ENCODE results near the gene CDK14. TPM values are rescaled to one million over a fixed set of nuclear protein-coding genes. Genes with fewer than 3 reads are reported as not detected.
"Not testable (repeated sequence)": the region's sequence is repeated elsewhere in the genome, so short reads cannot be mapped to it uniquely, and the experiment has no call there.

CDK14 gene
- total RNA-seq, 2 donors from 2014 or later = 1.9 to 4.9 TPM

GRCh38 chr7:90755041-90755440 is 158.9 kb downstream of the CDK14 start:
- intact Hi-C loops (cut with DNase I) = no loop called here
- no peaks in the 10 kb centered on the region for H3K4me1 ChIP-seq
- no peaks in the 10 kb centered on the region for H3K36me3 ChIP-seq
- H3K27me3 ChIP-seq = no peaks in the 10 kb centered on the region
- H3K9me3 ChIP-seq = no peaks in the 10 kb centered on the region
- no peak overlapping the region for H3K9ac ChIP-seq (ENCODE audit: low read depth in 2 of 2, low read length in 2 of 2)
- H3K27ac ChIP-seq = no peak overlapping the region
- DNase-seq = no peak
- no peak overlapping the region for H3K4me3 ChIP-seq
- no peak for TF ChIP-seq CTCF (IDR thresholded peaks at IDR 0.05)

GRCh38 chr7:90756366-90756765 is 160.2 kb downstream of the CDK14 start:
- no peak for TF ChIP-seq CTCF (IDR thresholded peaks at IDR 0.05)
- H3K9me3 ChIP-seq = no peaks in the 10 kb centered on the region
- intact Hi-C loops (cut with DNase I) = no loop called here
- no peaks in the 10 kb centered on the region for H3K4me1 ChIP-seq
- H3K4me3 ChIP-seq = no peak overlapping the region
- no peaks in the 10 kb centered on the region for H3K36me3 ChIP-seq
- no peak for DNase-seq
- H3K9ac ChIP-seq (ENCODE audit: low read depth in 2 of 2, low read length in 2 of 2) = no peak overlapping the region
- no peak overlapping the region for H3K27ac ChIP-seq
- H3K27me3 ChIP-seq = no peaks in the 10 kb centered on the region

GRCh38 chr7:90757565-90757950 is 161.4 kb downstream of the CDK14 start:
- H3K4me3 ChIP-seq; H3K4me1 ChIP-seq; intact Hi-C loops (cut with DNase I); DNase-seq; H3K27me3 ChIP-seq; H3K9ac ChIP-seq (ENCODE audit: low read depth in 2 of 2, low read length in 2 of 2); H3K27ac ChIP-seq; H3K9me3 ChIP-seq; H3K36me3 ChIP-seq: not testable (repeated sequence)

- DNase-seq = no peak
- intact Hi-C loops (cut with DNase I) = no loop called here
- no peaks in the 10 kb centered on the region for H3K36me3 ChIP-seq
- no peak overlapping the region for H3K4me3 ChIP-seq
- H3K9me3 ChIP-seq = no peaks in the 10 kb centered on the region
- no peaks in the 10 kb centered on the region for H3K4me1 ChIP-seq
- no peak overlapping the region for H3K27ac ChIP-seq
- no peaks in the 10 kb centered on the region for H3K27me3 ChIP-seq
- TF ChIP-seq CTCF (IDR thresholded peaks at IDR 0.05) = no peak
- no peak overlapping the region for H3K9ac ChIP-seq (ENCODE audit: low read depth in 2 of 2, low read length in 2 of 2)
Observed at GRCh38 chr7:90758933-90759562, 162.9 kb downstream of the CDK14 start.

GRCh38 chr7:90759710-90760109 is 163.6 kb downstream of the CDK14 start:
- no peak for TF ChIP-seq CTCF (IDR thresholded peaks at IDR 0.05)
- no peak overlapping the region for H3K4me3 ChIP-seq
- H3K27me3 ChIP-seq = no peaks in the 10 kb centered on the region
- H3K36me3 ChIP-seq = no peaks in the 10 kb centered on the region
- H3K9ac ChIP-seq (ENCODE audit: low read depth in 2 of 2, low read length in 2 of 2) = no peak overlapping the region
- intact Hi-C loops (cut with DNase I) = no loop called here
- no peak overlapping the region for H3K27ac ChIP-seq
- no peaks in the 10 kb centered on the region for H3K4me1 ChIP-seq
- H3K9me3 ChIP-seq = no peaks in the 10 kb centered on the region
- no peak for DNase-seq

- Histone ChIP-seq H3K4me3 (no peak overlapping the region), H3K9ac (ENCODE audit: low read depth in 2 of 2, low read length in 2 of 2) (no peak overlapping the region), H3K36me3 (no peaks in the 10 kb centered on the region), H3K9me3 (no peaks in the 10 kb centered on the region), H3K27ac (no peak overlapping the region), H3K27me3 (no peaks in the 10 kb centered on the region), H3K4me1 (no peaks in the 10 kb centered on the region)
- intact Hi-C loops (cut with DNase I) = no loop called here
- TF ChIP-seq CTCF (IDR thresholded peaks at IDR 0.05) = no peak
- no peak for DNase-seq
Observed at GRCh38 chr7:90760892-90761291, 164.8 kb downstream of the CDK14 start.

Measured in colonic mucosa (tissue), 4 donors.